Progenitor cell of endocrine pancreas (in vitro differentiated cells): Measurements from ENCODE around the gene MLST8. TPM values are rescaled to one million over a fixed set of nuclear protein-coding genes. Genes with fewer than 3 reads are reported as not detected.
"Not testable (repeated sequence)": the region's sequence is repeated elsewhere in the genome, so short reads cannot be mapped to it uniquely, and the experiment has no call there.

ENCODE experiments used
- DNase-seq: peaks from one replicate; pipeline ENCODE4 v3.0.0; 2021; ENCODE audit warnings: low spot score; ENCODE audit not compliant: unreplicated experiment
- H3K27ac Mint-ChIP-seq: 2 replicates; pipeline ENCODE4 v1.8.0; 2021; ENCODE audit warnings: mild to moderate bottlenecking, moderate library complexity, mixed read lengths
- H3K27me3 Mint-ChIP-seq: 2 replicates; pipeline ENCODE4 v1.8.0; 2021; ENCODE audit warnings: mixed read lengths
- H3K36me3 Mint-ChIP-seq: 2 replicates; pipeline ENCODE4 v1.8.0; 2022; ENCODE audit warnings: mixed read lengths; ENCODE audit not compliant: insufficient read depth
- H3K4me1 Mint-ChIP-seq: 2 replicates; pipeline ENCODE4 v1.8.0; 2021; ENCODE audit warnings: low read depth, mixed read lengths
- H3K4me3 Mint-ChIP-seq: 2 replicates; pipeline ENCODE4 v1.8.0; 2021; ENCODE audit warnings: low read depth, mild to moderate bottlenecking, moderate library complexity, mixed read lengths
- H3K9me3 Mint-ChIP-seq: 2 replicates; pipeline ENCODE4 v1.8.0; 2021; ENCODE audit warnings: low read depth, mixed read lengths
- total RNA-seq: library from RNA; stranded (reverse); gene quantifications from 2 replicates; pipeline ENCODE4 v1.2.1, GENCODE V29; 2021
- TF ChIP-seq, protein P1 (sequence below): fragments of 200-600 bp; sonication (generic); IDR thresholded peaks from one replicate; pipeline ENCODE4 v1.5.0; 2021; ENCODE audit warnings: antibody characterized with exemption, mild to moderate bottlenecking; ENCODE audit not compliant: unreplicated experiment

Gene MLST8
- total RNA-seq, 1 donor from 2014 or later: 51.5 TPM

DNA sequence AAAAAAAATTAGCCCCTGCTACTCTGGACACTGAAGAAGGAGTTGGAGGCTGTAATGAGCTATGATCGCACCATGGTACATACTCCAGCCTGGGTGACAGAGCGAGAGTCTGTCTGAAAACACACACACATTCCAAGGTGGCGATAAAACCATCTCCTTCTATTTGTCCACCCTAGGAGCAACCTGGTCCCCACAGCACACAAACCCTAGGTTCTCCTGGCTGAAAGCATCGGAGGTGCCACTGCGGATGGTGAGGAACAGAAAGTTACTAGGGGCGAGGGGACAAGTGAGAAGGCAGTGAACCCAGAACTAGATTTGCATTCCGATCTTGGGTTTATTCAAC is 47.5 kb downstream of the MLST8 start:
- Mint-ChIP-seq H3K27ac (peak overlapping the region; percentile 69), H3K4me1 (peaks cover 7% of the 10 kb centered on the region), H3K9me3 (no peaks in the 10 kb centered on the region), H3K27me3 (no peaks in the 10 kb centered on the region), H3K36me3 (peaks cover 21% of the 10 kb centered on the region), H3K4me3 (no peak overlapping the region)
- TF ChIP-seq, protein P1, sequence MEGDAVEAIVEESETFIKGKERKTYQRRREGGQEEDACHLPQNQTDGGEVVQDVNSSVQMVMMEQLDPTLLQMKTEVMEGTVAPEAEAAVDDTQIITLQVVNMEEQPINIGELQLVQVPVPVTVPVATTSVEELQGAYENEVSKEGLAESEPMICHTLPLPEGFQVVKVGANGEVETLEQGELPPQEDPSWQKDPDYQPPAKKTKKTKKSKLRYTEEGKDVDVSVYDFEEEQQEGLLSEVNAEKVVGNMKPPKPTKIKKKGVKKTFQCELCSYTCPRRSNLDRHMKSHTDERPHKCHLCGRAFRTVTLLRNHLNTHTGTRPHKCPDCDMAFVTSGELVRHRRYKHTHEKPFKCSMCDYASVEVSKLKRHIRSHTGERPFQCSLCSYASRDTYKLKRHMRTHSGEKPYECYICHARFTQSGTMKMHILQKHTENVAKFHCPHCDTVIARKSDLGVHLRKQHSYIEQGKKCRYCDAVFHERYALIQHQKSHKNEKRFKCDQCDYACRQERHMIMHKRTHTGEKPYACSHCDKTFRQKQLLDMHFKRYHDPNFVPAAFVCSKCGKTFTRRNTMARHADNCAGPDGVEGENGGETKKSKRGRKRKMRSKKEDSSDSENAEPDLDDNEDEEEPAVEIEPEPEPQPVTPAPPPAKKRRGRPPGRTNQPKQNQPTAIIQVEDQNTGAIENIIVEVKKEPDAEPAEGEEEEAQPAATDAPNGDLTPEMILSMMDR: no peak
- no peak for DNase-seq

DNA sequence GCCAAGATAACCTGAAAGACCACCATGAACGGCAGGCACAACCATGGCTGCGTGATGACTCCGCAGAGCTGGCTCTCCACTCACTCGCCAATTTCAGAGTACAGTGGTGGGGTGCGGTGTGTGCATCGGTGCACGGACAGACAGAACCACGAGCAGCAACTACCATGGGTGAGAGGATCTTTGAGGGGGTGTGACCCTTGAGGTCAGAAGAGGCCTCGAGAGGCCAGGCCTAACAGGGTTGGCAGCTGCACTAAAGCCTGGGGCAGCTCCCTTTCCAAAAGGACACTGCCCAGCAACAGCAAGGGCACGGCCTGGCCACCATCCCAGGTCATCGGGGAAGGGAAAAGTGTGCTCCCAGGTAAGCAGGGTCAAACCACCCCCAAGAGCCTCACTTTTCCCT is 48.0 kb downstream of the MLST8 start:
- Mint-ChIP-seq H3K4me1 (peaks cover 7% of the 10 kb centered on the region), H3K27me3 (no peaks in the 10 kb centered on the region), H3K4me3 (no peak overlapping the region), H3K9me3 (no peaks in the 10 kb centered on the region), H3K27ac (peak overlapping the region; percentile 69), H3K36me3 (peaks cover 23% of the 10 kb centered on the region)
- TF ChIP-seq, protein P1: no peak
- no peak for DNase-seq

DNA sequence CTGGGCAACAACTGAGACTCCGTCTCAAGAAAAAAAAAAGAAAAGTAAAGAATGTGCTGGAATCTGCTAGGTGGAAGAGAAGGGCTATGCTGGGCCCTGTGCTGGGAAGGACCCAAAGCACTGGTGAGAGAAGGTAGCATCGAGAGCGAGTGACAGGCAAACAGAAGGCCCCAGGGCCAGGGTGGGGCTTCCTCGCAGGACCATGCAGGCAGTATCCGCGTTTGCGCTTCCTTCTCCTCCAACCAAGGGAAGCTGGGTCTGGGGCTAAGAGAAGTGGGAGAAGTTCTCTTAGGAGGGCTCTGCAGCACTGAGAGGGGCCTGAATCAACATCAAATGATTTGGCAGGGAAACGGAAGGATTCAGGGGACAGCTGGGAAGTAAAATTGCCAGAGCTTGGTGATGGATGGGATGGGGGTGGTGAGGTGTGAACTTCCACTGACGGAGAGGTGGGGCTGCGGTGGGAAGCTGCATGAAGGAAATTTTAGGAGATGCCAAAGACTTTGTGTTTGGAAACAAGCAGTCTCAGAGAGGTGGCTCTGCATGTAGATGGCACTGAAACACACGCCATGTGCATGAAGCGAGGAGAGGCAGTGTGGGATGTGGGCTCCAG is 51.4 kb downstream of the MLST8 start:
- Mint-ChIP-seq H3K4me3 (no peak overlapping the region), H3K27ac (no peak overlapping the region), H3K27me3 (no peaks in the 10 kb centered on the region), H3K4me1 (peaks cover 4% of the 10 kb centered on the region), H3K9me3 (no peaks in the 10 kb centered on the region), H3K36me3 (peaks cover 27% of the 10 kb centered on the region)
- no peak for DNase-seq
- TF ChIP-seq, protein P1: no peak

DNA sequence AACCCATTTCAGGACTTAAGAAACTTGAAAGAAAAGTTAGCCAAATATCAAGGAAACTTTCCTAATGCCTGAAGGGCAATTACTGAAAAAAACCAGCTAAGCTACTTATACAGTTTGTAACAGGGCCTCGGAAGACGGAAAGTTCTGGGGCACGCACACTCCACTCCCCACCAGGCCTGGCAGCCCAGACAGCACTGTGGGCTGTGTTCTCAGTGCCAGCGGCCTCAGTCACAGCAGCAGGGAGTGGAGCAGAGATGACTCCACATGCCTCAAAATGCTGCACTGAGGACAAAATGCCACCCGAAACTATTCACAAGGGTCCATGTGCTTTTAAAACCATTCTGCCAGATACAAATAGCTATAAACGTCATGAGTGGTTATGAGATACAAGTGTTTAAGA is 52.5 kb downstream of the MLST8 start:
- TF ChIP-seq, protein P1: no peak
- H3K4me1 Mint-ChIP-seq: no peaks in the 10 kb centered on the region
- peaks cover 35% of the 10 kb centered on the region for H3K36me3 Mint-ChIP-seq
- H3K27ac Mint-ChIP-seq: no peak overlapping the region
- no peaks in the 10 kb centered on the region for H3K9me3 Mint-ChIP-seq
- H3K27me3 Mint-ChIP-seq: no peaks in the 10 kb centered on the region
- DNase-seq: no peak
- no peak overlapping the region for H3K4me3 Mint-ChIP-seq

DNA sequence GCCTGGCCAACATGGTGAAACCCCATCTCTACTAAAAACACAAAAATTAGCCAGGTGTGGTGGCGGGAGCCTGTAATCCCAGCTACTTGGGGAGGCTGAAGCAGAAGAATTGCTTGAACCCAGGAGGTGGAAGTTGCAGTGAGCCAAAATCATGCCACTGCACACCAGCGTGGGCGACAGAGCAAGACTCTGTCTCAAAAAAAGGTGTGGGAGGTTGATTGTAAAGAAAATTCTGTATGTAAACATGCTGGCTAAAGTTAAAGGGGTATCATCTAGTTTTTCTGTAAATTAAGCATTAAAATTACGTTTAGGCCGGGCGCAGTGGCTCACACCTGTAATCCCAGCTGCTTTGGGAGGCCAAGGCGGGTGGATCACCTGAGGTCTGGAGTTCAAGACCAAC is 53.3 kb downstream of the MLST8 start:
- H3K27ac Mint-ChIP-seq, H3K27me3 Mint-ChIP-seq, H3K4me3 Mint-ChIP-seq, H3K9me3 Mint-ChIP-seq, DNase-seq, H3K4me1 Mint-ChIP-seq: not testable (repeated sequence)
- H3K36me3 Mint-ChIP-seq: peaks cover 31% of the 10 kb centered on the region

Other genes starting within 250 kb of the MLST8 start
- 96.9 and 105 TPM in 2 replicates for gene NDUFB10, start 245.9 kb upstream of the MLST8 start, total RNA-seq
- 2,309 and 2,385 TPM in 2 replicates for gene RPS2, start 240.6 kb upstream of the MLST8 start, total RNA-seq
- not detected in 2 replicates for gene RNF151, start 238.6 kb upstream of the MLST8 start, total RNA-seq
- 30.8 and 32.2 TPM in 2 replicates for gene TBL3, start 233.4 kb upstream of the MLST8 start, total RNA-seq
- gene NOXO1, start 224.0 kb upstream of the MLST8 start, total RNA-seq: 0.93 and 1.5 TPM in 2 replicates
- gene GFER, start 221.3 kb upstream of the MLST8 start, total RNA-seq: 27.1 and 32.9 TPM in 2 replicates
- gene SYNGR3, start 215.5 kb upstream of the MLST8 start, total RNA-seq: 3.0 and 3.3 TPM in 2 replicates
- 41.5 and 43.6 TPM in 2 replicates for gene ZNF598, start 195.6 kb upstream of the MLST8 start, total RNA-seq
- gene NPW, start 185.7 kb upstream of the MLST8 start, total RNA-seq: 5.0 and 5.3 TPM in 2 replicates
- 8.4 and 10.3 TPM in 2 replicates for gene NHERF2, start 178.6 kb upstream of the MLST8 start, total RNA-seq
- 24.2 and 28.1 TPM in 2 replicates for gene NTHL1, start 157.6 kb upstream of the MLST8 start, total RNA-seq
- gene TSC2, start 157.5 kb upstream of the MLST8 start, total RNA-seq: 241 and 253 TPM in 2 replicates
- 96.2 and 97.8 TPM in 2 replicates for gene PKD1, start 69.6 kb upstream of the MLST8 start, total RNA-seq
- gene RAB26, start 56.8 kb upstream of the MLST8 start, total RNA-seq: 20.4 and 23.3 TPM in 2 replicates
- 79.6 and 85.2 TPM in 2 replicates for gene TRAF7, start 49.7 kb upstream of the MLST8 start, total RNA-seq
- 12.7 and 13.1 TPM in 2 replicates for gene CASKIN1, start 8.8 kb upstream of the MLST8 start, total RNA-seq
- 22.5 and 24.6 TPM in 2 replicates for gene BRICD5, start 5.4 kb downstream of the MLST8 start, total RNA-seq
- gene PGP, start 9.4 kb downstream of the MLST8 start, total RNA-seq: 28.5 and 30.6 TPM in 2 replicates
- gene E4F1, start 18.1 kb downstream of the MLST8 start, total RNA-seq: 30.9 and 33.7 TPM in 2 replicates
- gene DNASE1L2, start 31.0 kb downstream of the MLST8 start, total RNA-seq: 1.7 and 2.1 TPM in 2 replicates
- gene ECI1, start 46.1 kb downstream of the MLST8 start, total RNA-seq: 69.2 and 72.6 TPM in 2 replicates
- gene RNPS1, start 62.7 kb downstream of the MLST8 start, total RNA-seq: 231 and 237 TPM in 2 replicates
- 6.9 and 7.6 TPM in 2 replicates for gene ABCA3, start 135.3 kb downstream of the MLST8 start, total RNA-seq
- gene CCNF, start 224.0 kb downstream of the MLST8 start, total RNA-seq: 26.5 and 27.8 TPM in 2 replicates